Thyroid gland (tissue), 4 donors: ENCODE data around the gene CMKLR1. TPM values are rescaled to one million over a fixed set of nuclear protein-coding genes. Genes with fewer than 3 reads are reported as not detected.

ENCODE experiments used
- DNase-seq, 2 donors: peaks; one replicate each; pipeline ENCODE4 v3.0.0-alpha.2; 2019
- H3K27ac ChIP-seq, 3 donors: fragments of 200-600 bp; sonication (generic); 1 replicate in 2 of 3; 2 replicates in 1 of 3; pipeline ENCODE4 v1.5.1; 2016 to 2019; ENCODE audit warnings: mild to moderate bottlenecking in 1 of 3, moderate library complexity in 1 of 3
- H3K27me3 ChIP-seq: fragments of 200-600 bp; sonication (generic); one replicate; pipeline ENCODE4 v1.5.1; 2019
- H3K36me3 ChIP-seq, 2 donors: fragments of 200-600 bp; sonication (generic); one replicate each; pipeline ENCODE4 v1.5.1; 2016 to 2019
- H3K4me1 ChIP-seq, 2 donors: fragments of 200-600 bp; sonication (generic); one replicate each; pipeline ENCODE4 v1.5.1; 2017 to 2019
- H3K4me3 ChIP-seq, 3 donors: fragments of 200-600 bp; sonication (generic); replicated peaks in 1 of 3; 1 replicate in 2 of 3; 2 replicates in 1 of 3; pipeline ENCODE4 v1.5.1; 2016; ENCODE audit warnings: mild to moderate bottlenecking in 1 of 3
- H3K9me3 ChIP-seq: fragments of 200-600 bp; sonication (generic); one replicate; pipeline ENCODE4 v1.5.1; 2017
- POLR2A ChIP-seq, 2 donors: fragments of 450-650 bp; IDR thresholded peaks; one replicate each; pipeline ENCODE4 v1.6.1; 2017; ENCODE audit warnings: antibody characterized with exemption in 2 of 2, mild to moderate bottlenecking in 2 of 2, moderate library complexity in 1 of 2
- WGBS, 2 donors: methylation state at CpG; one replicate each; pipeline ENCODE4 v1.1.5; 2017; 5-methylcytosine and 5-hydroxymethylcytosine counted together
- intact Hi-C: fragments of 100-400 bp; cut with DNase I; formaldehyde crosslinking; loops from one replicate; pipeline ENCODE4 v1.15.1; 2023
- total RNA-seq, 4 donors: library from RNA; depleted of rRNA; stranded (reverse); fragments of >200 nt; gene quantifications; one replicate each; pipeline ENCODE4 v1.2.3, GENCODE V29; 2016
- TF ChIP-seq, protein P1 (sequence below), 6 experiments: fragments of 200-600 bp in 3 of 6; fragments of 450-650 bp in 3 of 6; sonication (generic) in 3 of 6; IDR thresholded peaks; one replicate each; pipeline ENCODE4 v1.5.1; 2016 to 2019; ENCODE audit warnings: antibody characterized with exemption in 6 of 6, mild to moderate bottlenecking in 2 of 6, inconsistent platforms in 1 of 6, moderate library complexity in 1 of 6

The CMKLR1 gene
- total RNA-seq, 4 donors from 2014 or later = 6.3 to 15.8 (median 12.2) TPM

DNA sequence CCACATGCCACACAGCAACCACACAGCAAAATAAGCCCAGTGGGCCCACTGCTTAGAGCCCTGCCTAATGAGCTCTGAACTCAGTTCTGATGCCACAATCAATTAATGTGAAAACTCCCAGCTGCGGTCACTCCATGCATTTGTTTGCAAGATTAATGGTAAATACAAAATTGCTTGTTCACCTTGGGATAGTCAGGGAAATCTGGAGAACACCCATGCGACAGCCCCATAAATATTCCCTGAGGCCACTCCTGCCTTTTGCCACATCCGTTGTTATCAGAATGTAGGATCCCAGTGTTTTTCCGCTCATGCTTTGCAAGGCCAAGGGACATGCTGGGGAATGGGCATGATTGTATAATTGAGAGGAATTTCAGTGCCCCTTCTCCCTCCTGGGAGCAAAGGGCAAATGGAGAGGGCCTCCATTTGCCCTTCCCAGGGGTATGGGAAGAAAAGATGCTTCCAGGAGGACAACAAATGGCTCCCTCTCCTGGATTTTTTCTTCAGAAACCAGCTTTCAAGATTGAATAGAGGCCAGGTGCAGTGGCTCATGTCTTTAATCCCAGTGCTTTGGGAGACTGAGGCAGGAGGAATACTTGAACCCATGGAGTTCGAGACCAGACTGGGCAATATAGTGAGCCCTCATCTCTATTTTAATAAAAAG is 30.8 kb upstream of the CMKLR1 start:
- H3K4me1 ChIP-seq = no peaks in the 10 kb centered on the region
- no peaks in the 10 kb centered on the region for H3K9me3 ChIP-seq
- H3K4me3 ChIP-seq = no peak overlapping the region
- H3K27me3 ChIP-seq = no peaks in the 10 kb centered on the region
- TF ChIP-seq POLR2A (IDR thresholded peaks at IDR 0.05) = no peak
- TF ChIP-seq, protein P1, sequence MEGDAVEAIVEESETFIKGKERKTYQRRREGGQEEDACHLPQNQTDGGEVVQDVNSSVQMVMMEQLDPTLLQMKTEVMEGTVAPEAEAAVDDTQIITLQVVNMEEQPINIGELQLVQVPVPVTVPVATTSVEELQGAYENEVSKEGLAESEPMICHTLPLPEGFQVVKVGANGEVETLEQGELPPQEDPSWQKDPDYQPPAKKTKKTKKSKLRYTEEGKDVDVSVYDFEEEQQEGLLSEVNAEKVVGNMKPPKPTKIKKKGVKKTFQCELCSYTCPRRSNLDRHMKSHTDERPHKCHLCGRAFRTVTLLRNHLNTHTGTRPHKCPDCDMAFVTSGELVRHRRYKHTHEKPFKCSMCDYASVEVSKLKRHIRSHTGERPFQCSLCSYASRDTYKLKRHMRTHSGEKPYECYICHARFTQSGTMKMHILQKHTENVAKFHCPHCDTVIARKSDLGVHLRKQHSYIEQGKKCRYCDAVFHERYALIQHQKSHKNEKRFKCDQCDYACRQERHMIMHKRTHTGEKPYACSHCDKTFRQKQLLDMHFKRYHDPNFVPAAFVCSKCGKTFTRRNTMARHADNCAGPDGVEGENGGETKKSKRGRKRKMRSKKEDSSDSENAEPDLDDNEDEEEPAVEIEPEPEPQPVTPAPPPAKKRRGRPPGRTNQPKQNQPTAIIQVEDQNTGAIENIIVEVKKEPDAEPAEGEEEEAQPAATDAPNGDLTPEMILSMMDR (IDR thresholded peaks at IDR 0.05) = no peak
- no peaks in the 10 kb centered on the region for H3K36me3 ChIP-seq
- intact Hi-C loops = no loop called here
- DNase-seq = no peak
- no peak overlapping the region for H3K27ac ChIP-seq
- WGBS, 2 donors = 77 to 93% methylated on average over 5 of the region's 5 CpGs

DNA sequence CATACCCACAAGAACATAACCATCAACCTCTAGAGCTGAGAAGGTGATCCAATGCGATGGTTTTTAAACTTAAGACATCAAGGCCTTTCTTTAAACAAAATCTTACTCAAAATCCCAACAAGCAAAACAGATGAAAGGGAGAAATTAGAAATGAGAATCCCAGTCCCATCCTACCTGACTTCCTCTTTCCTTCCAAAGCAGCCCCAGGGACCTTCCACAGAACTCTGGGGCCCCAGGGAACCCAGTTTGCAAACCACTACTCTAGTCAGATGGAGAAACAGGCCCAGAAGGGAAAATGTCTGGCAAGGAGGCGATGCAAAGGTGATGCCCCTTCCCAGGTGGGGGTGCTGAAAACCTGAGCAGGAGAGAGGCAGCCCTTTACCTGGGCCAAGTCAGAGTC is 29.0 kb upstream of the CMKLR1 start:
- WGBS, 2 donors = 95 to 97% methylated on average over 2 of the region's 2 CpGs
- intact Hi-C loops = no loop called here
- TF ChIP-seq POLR2A (IDR thresholded peaks at IDR 0.05) = no peak
- TF ChIP-seq, protein P1 (IDR thresholded peaks at IDR 0.05) = no peak
- no peaks in the 10 kb centered on the region for H3K36me3 ChIP-seq
- DNase-seq = no peak
- H3K4me3 ChIP-seq = no peak overlapping the region
- H3K27me3 ChIP-seq = no peaks in the 10 kb centered on the region
- no peak overlapping the region for H3K27ac ChIP-seq
- H3K4me1 ChIP-seq = no peaks in the 10 kb centered on the region
- H3K9me3 ChIP-seq = no peaks in the 10 kb centered on the region

DNA sequence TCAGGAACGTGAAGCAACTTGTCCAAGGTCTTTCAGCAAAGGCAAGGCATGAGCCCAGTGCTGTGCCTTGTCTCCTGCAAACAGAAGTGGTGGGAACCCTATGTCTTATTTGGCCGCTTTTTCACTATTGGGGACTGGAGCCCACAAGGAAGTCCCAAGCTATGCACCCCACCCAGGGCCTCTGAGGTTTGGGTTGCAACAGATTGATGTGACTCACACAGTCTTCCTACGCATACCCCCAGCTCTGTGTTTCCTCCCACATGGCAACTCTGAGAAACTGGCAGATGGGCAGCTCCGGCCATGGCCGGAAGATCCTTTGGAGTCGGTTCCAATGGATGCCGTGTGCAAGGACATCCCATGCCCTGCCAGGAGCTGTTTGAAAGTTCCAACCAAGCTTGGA is 28.3 kb upstream of the CMKLR1 start:
- intact Hi-C loops = no loop called here
- WGBS, 2 donors = 73 to 78% methylated on average over 7 of the region's 7 CpGs
- peak in 1 of 2 donors; percentile 3 for DNase-seq
- Histone ChIP-seq H3K9me3 (no peaks in the 10 kb centered on the region), H3K27me3 (no peaks in the 10 kb centered on the region), H3K4me1 (no peaks in the 10 kb centered on the region), H3K27ac (no peak overlapping the region), H3K4me3 (no peak overlapping the region), H3K36me3 (no peaks in the 10 kb centered on the region)
- no peak for TF ChIP-seq POLR2A (IDR thresholded peaks at IDR 0.05)
- TF ChIP-seq, protein P1 (IDR thresholded peaks at IDR 0.05) = no peak

DNA sequence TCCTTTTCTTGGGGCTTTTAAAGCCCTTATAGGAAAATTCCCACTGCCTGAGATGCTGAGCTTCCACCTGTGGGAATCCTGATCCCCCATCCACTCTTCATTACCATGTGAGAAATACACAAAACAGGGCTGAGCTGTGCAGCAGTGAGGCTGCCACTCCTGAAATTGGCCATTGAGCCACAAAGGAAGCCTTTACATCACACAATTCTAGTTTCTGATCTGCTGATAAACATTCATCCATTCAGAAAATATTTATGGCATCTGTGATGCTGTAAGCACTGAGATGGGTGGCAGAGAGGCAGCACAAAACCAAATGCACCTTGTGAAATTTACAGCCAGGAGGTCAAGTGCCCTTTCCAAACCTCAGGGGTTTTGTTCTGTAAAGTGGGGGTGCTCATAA is 26.2 kb upstream of the CMKLR1 start:
- DNase-seq = no peak
- no peaks in the 10 kb centered on the region for H3K36me3 ChIP-seq

DNA sequence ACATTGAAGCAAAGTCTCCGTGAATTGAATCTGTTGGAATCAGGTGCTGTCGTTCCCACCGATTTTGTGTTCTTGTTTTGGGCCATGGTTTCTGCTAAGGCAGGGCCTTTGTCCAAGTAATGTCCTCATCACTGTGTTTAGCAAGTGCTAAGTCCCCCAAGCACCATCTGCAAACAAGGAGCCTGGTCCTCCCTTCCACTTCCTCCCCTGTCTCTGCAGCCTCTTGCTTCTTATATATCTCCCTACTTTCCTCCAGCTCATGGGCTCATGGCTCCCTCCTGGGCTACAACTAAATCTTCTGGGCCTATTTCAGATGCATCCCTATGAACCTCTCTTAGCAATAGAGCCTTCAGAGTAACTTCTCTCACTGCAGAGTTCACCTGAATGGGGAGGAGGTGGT is 25.8 kb upstream of the CMKLR1 start:
- WGBS, 2 donors = 90 to 95% methylated on average over 3 of the region's 3 CpGs
- TF ChIP-seq, protein P1 (IDR thresholded peaks at IDR 0.05) = no peak
- no peak for TF ChIP-seq POLR2A (IDR thresholded peaks at IDR 0.05)

More for the DNA sequence above, 26.2 kb upstream of the CMKLR1 start:
- no peak overlapping the region for H3K4me3 ChIP-seq
- H3K9me3 ChIP-seq = no peaks in the 10 kb centered on the region
- TF ChIP-seq, protein P1 (IDR thresholded peaks at IDR 0.05) = no peak
- no peak for TF ChIP-seq POLR2A (IDR thresholded peaks at IDR 0.05)
- no peaks in the 10 kb centered on the region for H3K27me3 ChIP-seq
- no peak overlapping the region for H3K27ac ChIP-seq
- no peaks in the 10 kb centered on the region for H3K4me1 ChIP-seq
- intact Hi-C loops = no loop called here

More for the DNA sequence above, 25.8 kb upstream of the CMKLR1 start:
- no peaks in the 10 kb centered on the region for H3K9me3 ChIP-seq
- H3K4me3 ChIP-seq = no peak overlapping the region
- no peak for DNase-seq
- no peaks in the 10 kb centered on the region for H3K4me1 ChIP-seq
- H3K27me3 ChIP-seq = no peaks in the 10 kb centered on the region
- no peaks in the 10 kb centered on the region for H3K36me3 ChIP-seq
- H3K27ac ChIP-seq = no peak overlapping the region
- intact Hi-C loops = no loop called here
